Sigmoid colon (tissue), 3 donors: Measurements from ENCODE around the gene CTTN.
"Not testable (repeated sequence)": the region's sequence is repeated elsewhere in the genome, so short reads cannot be mapped to it uniquely, and the experiment has no call there.

Source experiments
- CTCF ChIP-seq, 4 experiments: fragments of 450-650 bp in 3 of 4; fragments of 200-600 bp in 1 of 4; IDR thresholded peaks; one replicate each; pipeline ENCODE4 v1.5.1; 2016 to 2019; ENCODE audit warnings: antibody characterized with exemption in 4 of 4, mild to moderate bottlenecking in 3 of 4, moderate library complexity in 2 of 4
- POLR2A ChIP-seq, 2 donors: fragments of 450-650 bp; IDR thresholded peaks; one replicate each; pipeline ENCODE4 v1.6.1; 2016; ENCODE audit warnings: antibody characterized with exemption in 2 of 2, mild to moderate bottlenecking in 2 of 2, moderate library complexity in 2 of 2

- not testable (repeated sequence) for TF ChIP-seq CTCF, POLR2A (IDR thresholded peaks at IDR 0.05)
Observed at GRCh38 chr11:70390882-70391281, 7.4 kb upstream of the CTTN start.
